Body of pancreas (tissue), 4 donors: Measurements from ENCODE around the gene FBXL15.

Experiments used
- POLR2A ChIP-seq, 3 donors: fragments of 450-650 bp; IDR thresholded peaks; one replicate each; pipeline ENCODE4 v1.6.1; 2016; ENCODE audit warnings: antibody characterized with exemption in 3 of 3, mild to moderate bottlenecking in 2 of 3
- TF ChIP-seq, protein P1 (sequence below), 7 experiments: fragments of 450-650 bp in 4 of 7; fragments of 200-600 bp in 3 of 7; sonication (generic) in 3 of 7; IDR thresholded peaks; one replicate each; pipeline ENCODE4 v1.5.1; 2016 to 2019; ENCODE audit warnings: antibody characterized with exemption in 7 of 7

GRCh38 chr10:102406815-102407214 is 13.8 kb upstream of the FBXL15 start:
- TF ChIP-seq, protein P1, sequence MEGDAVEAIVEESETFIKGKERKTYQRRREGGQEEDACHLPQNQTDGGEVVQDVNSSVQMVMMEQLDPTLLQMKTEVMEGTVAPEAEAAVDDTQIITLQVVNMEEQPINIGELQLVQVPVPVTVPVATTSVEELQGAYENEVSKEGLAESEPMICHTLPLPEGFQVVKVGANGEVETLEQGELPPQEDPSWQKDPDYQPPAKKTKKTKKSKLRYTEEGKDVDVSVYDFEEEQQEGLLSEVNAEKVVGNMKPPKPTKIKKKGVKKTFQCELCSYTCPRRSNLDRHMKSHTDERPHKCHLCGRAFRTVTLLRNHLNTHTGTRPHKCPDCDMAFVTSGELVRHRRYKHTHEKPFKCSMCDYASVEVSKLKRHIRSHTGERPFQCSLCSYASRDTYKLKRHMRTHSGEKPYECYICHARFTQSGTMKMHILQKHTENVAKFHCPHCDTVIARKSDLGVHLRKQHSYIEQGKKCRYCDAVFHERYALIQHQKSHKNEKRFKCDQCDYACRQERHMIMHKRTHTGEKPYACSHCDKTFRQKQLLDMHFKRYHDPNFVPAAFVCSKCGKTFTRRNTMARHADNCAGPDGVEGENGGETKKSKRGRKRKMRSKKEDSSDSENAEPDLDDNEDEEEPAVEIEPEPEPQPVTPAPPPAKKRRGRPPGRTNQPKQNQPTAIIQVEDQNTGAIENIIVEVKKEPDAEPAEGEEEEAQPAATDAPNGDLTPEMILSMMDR (IDR thresholded peaks at IDR 0.05), result no peak
- TF ChIP-seq POLR2A (IDR thresholded peaks at IDR 0.05), result no peak
